Endothelial cell of hepatic sinusoid (primary cell): ENCODE measurements around the gene PLA2G4B.

Source experiments
- in situ Hi-C: cut with HindIII; loops from 2 replicates; pipeline ENCODE4 v1.10.0; 2017; ENCODE audit warnings: low sequenced_read_pairs

Gene PLA2G4B

DNA sequence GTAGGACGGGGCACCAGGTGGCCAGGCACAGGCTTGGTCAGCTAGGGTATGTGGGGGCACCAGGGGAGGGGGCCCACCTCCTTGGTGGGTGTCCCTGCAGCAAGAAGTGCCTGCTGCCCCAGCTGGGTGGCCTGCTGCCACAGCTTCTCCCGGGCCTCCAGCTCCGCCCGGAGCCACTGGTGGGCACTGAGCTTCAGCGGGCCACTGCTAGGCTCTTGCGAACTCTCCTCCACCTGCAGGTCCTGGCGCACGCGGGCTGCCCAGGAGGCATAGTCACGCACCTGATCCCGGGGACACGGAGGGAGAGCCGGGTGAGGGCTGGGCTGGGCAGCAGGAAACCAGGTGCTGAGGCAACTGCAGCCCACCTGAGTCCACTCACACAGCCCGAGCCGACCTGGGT, 29.7 kb downstream of the PLA2G4B start:
- in situ Hi-C loops, result no loop called here

DNA sequence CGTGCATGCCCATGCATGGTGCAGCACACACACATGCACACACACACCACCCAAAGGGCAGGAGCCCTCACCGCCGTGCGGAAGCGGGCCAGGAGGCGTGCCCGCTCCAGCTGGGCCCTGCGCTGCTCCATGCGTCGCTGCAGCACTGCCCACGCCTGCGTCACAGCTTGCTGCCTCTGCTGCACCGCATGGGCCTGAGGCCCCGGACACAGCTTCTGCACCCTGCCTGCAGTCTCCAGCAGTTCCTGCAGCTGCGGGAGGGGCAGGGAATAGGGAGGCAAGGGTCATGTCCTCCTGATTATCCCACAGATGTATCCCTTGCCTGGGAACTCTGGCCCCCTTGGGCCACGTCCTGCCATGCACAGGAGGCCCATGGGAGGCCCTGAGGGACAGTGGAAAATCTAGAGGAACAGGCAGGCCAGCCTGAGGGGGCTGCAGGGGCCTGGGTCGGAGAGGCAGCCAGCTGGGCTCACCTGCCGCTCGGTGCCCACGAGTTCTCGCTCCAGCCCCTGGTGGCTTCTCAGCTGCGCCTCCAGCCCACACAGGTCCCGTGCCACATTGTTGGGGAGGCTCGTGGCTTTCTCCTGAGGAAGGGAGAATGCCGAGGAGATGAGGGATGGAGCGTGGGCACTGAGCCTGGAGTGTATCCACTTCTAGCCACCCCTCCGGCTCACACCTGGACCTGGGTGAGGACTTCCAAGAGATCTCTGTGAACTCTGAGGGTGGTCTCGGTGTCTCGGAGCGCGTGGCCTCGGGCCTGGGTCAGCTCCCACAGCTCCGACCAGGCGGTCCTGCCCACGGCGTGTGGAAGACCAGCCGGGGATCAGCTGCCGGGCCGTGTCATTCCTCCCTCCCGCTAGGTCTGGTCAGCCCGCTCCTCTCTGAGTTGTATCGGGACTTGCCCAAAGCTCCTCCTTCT, 31.4 kb downstream of the PLA2G4B start:
- in situ Hi-C loops, result no loop called here

DNA sequence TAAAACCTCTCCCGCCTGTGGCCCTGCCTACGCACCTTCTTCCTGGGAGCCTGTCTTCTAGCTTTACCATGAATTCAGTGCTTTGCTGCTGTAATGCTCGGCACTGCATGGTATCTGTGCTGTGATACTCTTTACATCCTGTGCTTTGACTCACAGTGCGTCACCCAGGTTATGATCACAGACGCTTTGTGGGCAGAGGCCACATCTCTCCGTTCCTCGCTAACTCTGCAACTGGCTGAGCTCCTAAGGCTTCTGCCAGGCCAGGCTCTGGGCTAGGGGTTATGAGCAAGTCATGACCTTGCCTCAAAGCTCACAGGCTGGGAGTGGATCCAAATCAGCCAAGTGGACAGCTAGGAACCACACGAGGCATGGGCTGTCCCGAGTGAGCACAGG, 32.0 kb downstream of the PLA2G4B start:
- in situ Hi-C loops, result no loop called here

DNA sequence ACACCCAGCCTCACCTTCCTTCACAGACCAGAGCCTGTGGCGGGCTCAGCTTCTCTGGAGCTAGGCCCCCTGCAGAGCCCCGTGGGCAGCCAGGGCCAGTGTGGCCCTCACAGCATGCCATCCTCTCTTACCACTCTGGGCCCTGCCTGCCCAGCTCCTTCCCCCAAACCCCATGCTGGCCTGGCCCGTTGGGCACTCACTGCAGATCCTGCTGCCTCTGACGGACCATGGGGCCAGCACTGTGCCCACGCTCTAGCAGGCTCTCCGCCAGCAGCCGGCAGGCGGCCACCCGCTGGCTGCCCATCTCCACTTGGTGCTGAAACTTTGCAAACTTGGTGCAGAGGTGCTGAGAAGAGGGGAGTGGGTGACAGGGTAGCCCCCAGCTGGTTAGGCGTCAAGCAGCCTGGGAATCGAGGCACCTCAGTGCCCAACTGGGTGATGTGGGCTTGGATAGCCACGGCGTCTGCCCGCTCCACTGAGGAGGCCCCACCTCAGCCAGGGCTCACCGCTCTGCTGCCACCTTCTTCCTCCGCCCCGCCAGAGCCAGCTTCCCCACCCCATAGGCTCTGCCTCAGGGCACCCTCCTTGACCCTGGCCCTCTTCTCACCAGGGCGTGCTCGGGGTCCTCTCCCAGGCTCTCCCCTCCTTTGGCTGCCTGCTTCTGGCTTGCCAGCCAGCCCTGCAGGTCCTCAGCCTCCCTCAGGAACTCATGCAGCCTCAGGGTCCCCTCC, 32.7 kb downstream of the PLA2G4B start:
- in situ Hi-C loops, result no loop called here

DNA sequence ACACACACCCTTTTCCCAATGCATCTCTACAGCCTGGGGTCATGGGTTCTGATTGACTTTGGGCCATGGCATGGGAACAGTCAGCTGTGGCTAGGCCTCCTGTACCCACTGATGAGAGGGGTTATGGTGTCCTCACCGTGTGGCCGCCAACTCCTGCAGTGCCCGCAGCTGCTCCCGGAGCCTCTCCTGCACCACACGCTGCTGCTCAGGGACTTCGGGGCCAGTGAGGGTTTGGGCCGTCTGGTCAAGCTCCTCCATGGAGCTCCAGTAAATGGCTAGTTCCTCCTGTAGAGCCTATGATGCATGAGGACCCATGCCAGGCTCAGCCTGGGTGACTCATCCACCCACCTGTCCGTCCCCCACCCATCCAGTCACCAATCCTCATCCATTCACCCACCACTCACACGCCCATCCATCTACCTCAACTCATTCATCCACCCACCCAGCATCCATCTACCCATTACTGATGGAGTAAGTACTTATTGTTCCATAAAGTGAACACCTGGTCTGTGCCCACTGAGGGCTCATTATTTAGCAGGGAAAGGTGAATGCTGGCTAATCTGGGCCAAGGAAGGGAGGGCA, 33.6 kb downstream of the PLA2G4B start:
- in situ Hi-C loops, result no loop called here

DNA sequence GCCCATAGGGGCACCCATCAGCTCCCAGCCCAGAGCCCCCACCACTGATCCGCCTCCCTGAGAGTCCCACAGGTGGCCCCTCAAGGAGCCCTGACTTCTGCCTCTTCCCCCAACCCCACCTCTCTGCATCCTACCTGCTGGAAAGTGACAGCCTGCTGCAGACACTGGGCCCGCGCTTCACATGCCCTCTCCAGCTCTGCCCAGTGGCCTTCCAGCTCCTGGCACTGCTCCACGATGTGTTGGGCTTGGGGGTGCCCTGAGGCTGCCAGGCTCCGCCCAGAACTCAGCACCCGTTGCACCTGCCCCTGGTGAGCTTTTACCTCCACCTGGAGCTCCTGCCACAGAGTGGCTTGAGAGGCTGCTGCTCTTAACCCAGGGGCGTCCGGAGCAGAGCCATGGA, 35.1 kb downstream of the PLA2G4B start:
- in situ Hi-C loops, result no loop called here

DNA sequence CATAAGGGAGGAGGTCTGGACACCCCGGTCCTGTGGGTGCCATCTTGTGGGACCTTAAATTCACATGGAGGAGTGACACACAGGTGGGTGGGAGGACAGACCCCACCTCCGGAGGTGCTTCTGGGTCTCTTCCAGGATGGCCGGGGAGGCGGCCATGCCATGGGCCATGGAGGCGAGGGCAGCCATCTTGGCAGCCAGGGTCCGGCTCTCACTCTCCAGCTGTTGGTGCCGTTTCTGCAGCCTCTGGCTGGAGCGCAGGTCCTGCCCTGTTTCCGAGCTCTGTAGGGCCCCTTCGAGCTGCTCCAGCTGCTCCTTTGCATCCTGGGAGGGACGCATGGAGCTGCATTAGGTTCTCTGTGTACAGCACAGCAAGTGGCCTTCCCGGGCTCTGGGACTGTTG, 36.1 kb downstream of the PLA2G4B start:
- in situ Hi-C loops, result loop anchor here (5.0 kb wide), 1 partner anchor 62 kb away; no protein-coding TSS in a partner anchor

DNA sequence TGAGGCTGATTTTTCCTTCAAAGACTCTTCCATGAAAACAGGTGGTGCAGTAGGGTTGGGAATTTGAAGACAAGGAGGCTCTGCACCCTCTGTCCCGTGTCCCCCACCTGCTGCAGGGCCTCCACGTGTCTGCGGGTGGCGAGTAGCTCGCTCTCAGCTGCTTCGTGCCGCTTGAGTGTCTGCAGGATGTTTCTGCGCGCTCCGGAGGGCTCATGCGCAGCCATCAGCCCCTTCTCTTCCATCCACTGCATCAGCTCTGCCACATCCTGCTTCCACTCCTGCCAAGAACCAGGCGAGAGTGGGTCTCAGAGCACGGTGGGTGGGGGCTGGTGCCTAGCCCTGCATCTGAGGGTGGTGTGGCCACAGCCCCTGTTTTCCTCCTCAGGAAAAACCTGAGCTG, 37.4 kb downstream of the PLA2G4B start:
- in situ Hi-C loops, result loop anchor here (5.0 kb wide), 1 partner anchor 64 kb away; no protein-coding TSS in a partner anchor

DNA sequence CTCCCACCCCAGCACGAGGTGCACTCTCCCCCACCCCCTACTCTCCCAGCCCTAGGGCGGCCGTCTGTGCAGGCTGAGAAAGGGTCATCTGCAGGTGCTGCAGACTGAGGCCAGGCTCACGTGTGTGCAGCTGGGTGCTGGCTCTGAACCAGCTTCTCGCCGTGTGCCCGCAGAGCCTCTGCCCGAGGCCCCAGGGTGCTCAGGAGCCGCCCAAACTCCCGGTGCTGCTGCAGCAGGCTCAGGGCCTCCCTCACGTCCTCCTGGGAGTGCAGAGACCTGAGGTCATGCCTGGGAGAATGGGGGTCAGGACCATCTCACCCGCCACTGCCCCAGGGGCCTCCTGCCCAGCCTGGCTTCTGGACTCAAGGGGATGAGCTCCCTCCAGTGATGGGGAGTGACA, 38.0 kb downstream of the PLA2G4B start:
- in situ Hi-C loops, result loop anchor here (5.0 kb wide), 1 partner anchor 64 kb away; no protein-coding TSS in a partner anchor

DNA sequence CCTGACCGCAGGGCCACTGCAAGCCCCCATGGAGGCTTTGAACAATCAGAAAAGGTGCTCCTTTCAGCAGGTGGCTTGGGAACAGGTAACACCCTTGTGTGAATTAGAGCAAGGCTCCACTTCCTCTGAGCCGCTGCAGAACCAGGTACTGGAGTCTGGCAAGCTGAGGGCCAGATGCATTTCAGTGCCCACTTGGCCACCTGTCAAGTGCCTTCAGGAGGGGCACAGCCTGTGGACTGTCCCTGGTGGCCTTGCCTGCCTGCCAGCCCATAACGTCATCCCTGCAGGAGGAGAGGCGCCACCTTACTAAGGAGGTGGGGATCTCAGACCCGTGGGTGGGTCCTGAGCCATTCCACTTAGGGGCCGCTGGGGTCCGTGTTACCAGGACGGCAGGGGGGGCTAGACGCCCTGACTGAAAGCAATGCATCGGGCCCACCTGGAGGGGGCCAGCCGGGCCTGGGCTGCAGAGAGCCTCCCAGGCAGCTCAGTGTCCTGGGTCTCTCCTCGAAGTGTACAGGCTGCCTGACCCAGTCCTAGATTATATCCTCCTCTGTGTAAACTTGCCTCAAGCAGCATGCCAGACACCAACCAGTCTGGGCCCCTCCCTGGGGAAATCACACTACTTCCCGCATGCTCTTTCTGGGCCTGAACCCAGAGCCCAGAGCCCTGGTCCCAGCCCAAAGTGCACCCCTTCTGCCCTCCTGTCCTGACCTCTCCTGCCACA, 39.1 kb downstream of the PLA2G4B start:
- in situ Hi-C loops, result loop anchor here (5.0 kb wide), 1 partner anchor 65 kb away; no protein-coding TSS in a partner anchor

DNA sequence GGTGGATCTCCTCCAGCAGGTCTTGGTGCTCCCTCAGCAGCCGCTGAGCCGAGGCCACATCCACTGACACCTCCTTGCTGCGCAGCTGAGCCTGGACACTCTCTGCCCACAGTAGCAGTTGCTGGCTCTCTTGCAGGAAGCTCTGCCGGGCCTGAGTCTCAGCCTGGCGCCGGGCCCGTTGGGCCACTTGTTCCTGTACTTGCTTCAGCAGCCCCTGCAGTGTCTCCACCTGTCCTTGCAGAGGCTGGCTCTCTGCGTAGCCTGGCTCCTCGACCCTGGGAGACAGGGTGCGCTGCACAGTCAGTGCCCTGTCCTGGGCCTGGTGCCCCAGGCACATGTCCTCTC, 39.7 kb downstream of the PLA2G4B start:
- in situ Hi-C loops, result loop anchor here (5.0 kb wide), 1 partner anchor 66 kb away; no protein-coding TSS in a partner anchor

DNA sequence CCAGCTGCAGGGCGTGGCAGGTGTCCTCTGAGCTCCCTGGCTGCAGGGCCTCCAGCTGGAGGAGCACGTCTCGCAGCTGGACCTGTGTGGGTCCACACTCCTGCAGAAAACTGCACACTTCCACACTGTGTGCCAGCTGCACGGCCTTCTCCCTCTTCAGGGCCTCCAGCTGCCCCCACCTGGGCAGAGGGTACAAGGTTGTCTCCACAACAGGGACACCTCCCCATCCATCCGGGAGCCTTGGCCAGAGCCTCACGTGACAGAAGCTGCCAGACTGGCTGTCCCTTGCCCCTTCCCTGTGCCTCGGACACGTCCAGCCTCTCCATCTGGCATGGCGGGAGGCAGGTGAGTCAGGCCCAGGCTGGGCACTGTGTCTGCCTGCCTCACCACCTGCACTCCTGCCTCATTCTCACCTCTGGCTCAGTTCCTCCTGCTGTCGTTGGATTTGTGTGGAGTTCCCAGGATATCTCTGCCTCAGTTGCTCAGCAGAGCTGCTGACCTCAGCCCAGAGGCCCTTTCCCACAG, 40.7 kb downstream of the PLA2G4B start:
- in situ Hi-C loops, result loop anchor here (5.0 kb wide), 1 partner anchor 67 kb away; no protein-coding TSS in a partner anchor

DNA sequence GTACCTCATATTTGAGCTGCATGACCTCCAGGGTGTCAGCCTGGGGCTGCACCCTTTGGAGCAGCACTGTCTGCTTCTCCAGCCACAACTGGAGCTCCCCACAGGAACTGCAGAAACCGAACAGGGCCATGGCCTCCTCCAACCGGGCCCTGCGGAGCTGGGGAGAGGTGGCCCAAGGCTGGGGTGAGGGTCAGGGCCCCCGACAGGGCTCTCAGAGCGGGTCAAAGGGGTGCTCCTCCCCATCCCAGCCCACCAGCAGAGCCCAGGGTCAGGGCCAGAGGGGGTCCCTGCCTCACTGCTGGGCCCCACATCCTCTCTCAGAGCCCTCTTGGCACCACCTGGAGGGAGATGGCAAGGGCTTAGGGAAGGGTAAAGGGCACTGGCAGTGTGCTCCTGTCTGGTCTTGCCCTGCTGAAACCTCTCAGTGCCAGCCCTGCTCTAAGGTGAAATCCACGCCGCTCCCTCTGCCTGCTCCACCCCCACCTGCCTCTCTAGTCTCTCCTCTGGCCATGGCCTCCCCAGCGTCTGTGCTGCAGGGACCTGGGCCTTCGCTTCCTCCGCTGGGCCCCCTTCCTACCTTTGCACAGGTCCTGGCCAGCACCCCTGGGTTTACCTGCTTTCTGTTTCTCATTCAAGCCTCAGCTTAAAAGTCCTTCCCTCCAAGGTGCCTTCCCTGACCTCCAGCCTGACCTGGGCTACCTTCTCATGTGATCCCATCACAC, 41.7 kb downstream of the PLA2G4B start:
- in situ Hi-C loops, result no loop called here

DNA sequence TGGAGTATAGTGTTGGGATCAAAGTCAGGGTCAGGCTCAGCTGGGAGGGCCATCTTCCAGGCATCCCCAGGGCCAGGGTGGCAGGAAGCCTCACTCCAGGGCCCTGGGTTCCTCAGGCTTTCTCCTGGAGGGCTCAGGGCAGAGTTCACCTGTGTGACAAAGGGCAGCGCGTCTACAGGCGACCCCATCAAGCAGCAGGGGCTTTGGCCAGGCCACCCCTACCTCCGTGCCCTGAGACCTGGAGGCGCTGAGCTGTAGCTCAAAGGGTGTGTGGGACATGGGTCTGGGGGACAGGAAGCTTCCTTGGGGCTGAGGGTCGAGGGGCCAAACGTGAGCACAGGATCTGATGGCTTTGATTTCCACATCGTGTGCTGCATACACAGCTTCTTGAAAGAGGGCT, 42.4 kb downstream of the PLA2G4B start:
- in situ Hi-C loops, result no loop called here

DNA sequence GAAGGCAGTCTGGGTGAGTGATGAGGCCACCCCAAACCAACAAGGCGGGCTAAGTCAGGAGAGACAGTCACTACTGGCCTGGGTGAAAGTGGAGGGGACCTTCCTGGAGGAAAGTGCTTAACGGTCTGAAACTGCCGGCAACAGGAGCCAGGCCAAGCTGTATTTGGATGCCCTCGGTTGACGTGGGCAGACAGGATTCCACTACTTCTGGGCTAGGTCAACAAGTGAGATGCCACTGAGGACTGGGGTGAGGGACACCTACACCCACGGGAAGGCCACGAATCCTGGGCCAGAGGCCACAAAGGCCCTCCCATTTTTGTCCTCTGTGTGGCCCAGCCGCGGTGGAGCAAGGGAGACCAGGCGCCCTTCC, 42.9 kb downstream of the PLA2G4B start:
- in situ Hi-C loops, result no loop called here

DNA sequence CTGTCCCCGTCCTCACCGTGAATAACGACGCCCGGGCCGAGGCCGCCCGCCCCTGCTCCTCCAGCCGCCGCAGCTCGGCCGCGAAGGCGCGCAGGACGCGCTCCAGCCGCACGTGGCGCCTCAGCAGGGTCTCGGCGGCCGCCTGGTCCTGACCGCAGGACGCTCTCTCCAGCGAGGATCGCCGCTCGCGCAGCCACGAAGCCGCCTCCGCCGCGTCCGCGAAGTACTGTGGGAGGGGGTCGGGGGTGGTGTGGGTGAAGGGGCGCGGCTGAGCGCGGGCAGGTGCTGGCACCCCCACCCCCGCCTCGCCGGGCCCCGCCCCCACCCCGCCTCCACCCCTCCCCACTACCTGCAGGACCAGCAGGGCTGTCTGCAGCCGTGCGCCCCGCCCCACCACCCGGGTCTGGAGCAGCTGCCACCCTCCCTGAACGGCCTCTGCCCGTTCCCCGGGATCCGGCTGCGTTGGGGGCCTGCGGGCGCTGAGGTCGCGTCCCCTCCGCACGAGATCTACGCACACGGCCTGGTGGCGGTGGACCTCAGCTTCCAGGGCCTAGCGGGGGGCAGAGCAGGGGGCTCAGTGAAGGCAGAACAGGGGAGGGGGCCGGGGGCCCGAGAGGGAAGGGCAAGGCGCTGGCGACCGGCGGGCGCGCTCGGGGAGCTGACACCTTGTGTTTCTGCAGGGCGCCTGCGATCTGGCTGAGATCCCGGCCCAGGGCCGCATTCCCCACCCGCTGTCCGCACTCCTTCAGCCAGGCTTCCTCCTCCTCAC, 43.5 kb downstream of the PLA2G4B start:
- in situ Hi-C loops, result no loop called here

DNA sequence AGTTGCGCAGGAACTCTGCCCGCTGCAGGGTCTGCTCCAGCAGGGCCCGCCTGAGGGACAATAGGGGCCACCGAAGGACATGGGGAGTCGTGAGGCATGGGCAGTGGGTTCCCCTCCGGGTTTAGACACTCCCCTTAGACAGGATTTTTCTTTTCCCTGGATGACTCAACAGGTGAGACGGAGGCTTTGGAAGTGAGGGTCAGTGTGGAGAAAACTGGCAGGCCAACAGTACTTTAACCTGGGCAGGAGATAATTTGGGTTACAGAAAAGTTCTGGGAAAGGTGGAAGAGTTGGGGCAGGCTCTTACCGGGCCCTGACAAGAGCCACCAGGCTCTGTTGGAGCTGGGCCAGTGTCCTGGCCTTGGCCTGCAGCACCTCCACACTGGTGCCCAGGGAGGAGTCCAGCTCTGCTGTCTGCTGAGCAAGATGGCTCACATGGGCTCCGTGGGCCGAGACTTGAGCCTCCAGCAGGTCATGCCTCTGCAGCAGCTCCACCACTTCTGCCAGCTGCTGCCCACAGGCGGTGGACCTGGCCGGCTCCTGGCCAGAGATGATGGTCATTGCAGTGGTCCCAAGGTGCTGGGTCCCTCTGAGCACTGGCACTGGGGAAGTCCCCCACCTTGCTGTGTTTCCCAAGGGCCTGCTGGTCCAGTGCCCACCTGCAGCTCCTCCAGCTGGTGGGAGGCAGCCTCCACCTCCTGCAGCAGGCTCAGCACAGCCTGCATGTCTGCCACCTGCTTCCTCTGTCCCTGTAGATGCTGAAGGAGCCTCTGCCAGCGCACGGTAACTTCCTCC, 44.2 kb downstream of the PLA2G4B start:
- in situ Hi-C loops, result no loop called here

DNA sequence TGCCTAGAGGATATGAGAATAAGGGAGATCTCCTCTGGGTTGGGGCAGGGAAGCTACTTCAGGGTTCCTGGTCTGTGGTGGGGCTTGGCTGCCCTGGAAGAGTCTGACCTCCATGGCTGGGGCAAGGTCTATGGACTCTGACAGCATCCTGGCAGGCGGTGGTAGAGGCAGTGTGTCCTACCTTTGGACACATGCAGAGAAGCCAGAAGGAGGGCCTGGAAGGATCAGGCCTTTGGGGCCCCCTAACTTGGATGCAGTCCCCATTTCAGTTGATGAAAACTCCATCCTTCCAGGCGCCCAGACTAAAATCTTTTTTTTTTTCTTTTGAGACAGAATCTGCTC, 44.8 kb downstream of the PLA2G4B start:
- in situ Hi-C loops, result no loop called here

DNA sequence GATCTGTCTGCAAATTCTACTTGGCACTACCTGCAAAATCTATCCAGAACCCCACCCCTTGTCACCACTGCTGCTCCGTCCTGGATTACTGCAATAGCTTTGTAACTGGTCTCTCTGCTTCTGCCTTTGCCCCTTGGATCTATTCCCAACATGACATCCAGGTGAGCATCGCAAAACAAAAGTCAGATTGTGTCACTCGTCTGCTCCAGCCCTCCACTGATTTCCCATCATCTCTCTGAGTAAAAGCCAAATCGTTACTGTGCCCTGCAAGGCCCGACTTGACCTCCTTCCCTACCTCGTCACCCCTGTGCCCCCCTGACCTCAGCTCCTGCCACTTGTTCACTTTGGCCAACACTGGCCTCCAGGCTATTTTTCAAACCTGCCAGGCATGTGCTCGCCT, 45.8 kb downstream of the PLA2G4B start:
- in situ Hi-C loops, result no loop called here
